ENCODE measurements around the gene ARNT2. TPM values are rescaled to one million over a fixed set of nuclear protein-coding genes. Genes with fewer than 3 reads are reported as not detected.

The ARNT2 gene
- polyA plus RNA-seq, 1 of the 3 experiments (the other 2 are of a cell fraction) = 17.0 TPM

- TF ChIP-seq ELF1 (IDR thresholded peaks at IDR 0.05) = no peak
- no peak for TF ChIP-seq REST (IDR thresholded peaks at IDR 0.05; ENCODE audit: low read depth, low read length)
- TF ChIP-seq, protein P1, sequence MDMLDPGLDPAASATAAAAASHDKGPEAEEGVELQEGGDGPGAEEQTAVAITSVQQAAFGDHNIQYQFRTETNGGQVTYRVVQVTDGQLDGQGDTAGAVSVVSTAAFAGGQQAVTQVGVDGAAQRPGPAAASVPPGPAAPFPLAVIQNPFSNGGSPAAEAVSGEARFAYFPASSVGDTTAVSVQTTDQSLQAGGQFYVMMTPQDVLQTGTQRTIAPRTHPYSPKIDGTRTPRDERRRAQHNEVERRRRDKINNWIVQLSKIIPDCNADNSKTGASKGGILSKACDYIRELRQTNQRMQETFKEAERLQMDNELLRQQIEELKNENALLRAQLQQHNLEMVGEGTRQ (IDR thresholded peaks at IDR 0.05; ENCODE audit: borderline replicate concordance, low read depth, low read length) = no peak
- no peak for TF ChIP-seq JUND (IDR thresholded peaks at IDR 0.05)
- TF ChIP-seq CHD2 (IDR thresholded peaks at IDR 0.05; ENCODE audit: low read length, partially characterized antibody) = no peak
- TF ChIP-seq RAD21 (IDR thresholded peaks at IDR 0.05; ENCODE audit: low read length) = no peak
- no peak for TF ChIP-seq MEF2A (IDR thresholded peaks at IDR 0.05; ENCODE audit: borderline replicate concordance, low read depth)
- TF ChIP-seq RXRA (IDR thresholded peaks at IDR 0.05; ENCODE audit: borderline replicate concordance, low read depth) = no peak
- no peak for TF ChIP-seq NRF1 (IDR thresholded peaks at IDR 0.05; ENCODE audit: low read depth, low read length)
- TF ChIP-seq FOSL2 (IDR thresholded peaks at IDR 0.05; ENCODE audit: borderline replicate concordance, low read depth) = no peak
- no peak for TF ChIP-seq YY1 (IDR thresholded peaks at IDR 0.05; ENCODE audit: low read depth)
- TF ChIP-seq, protein P2, sequence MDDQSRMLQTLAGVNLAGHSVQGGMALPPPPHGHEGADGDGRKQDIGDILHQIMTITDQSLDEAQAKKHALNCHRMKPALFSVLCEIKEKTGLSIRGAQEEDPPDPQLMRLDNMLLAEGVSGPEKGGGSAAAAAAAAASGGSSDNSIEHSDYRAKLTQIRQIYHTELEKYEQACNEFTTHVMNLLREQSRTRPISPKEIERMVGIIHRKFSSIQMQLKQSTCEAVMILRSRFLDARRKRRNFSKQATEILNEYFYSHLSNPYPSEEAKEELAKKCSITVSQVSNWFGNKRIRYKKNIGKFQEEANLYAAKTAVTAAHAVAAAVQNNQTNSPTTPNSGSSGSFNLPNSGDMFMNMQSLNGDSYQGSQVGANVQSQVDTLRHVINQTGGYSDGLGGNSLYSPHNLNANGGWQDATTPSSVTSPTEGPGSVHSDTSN (IDR thresholded peaks at IDR 0.05) = no peak
- no peak for TF ChIP-seq TCF12 (IDR thresholded peaks at IDR 0.05)
- TF ChIP-seq EZH2phosphoT487 (IDR thresholded peaks at IDR 0.05; ENCODE audit: borderline replicate concordance, low read depth) = no peak
- TF ChIP-seq FOXM1 (IDR thresholded peaks at IDR 0.05; ENCODE audit: low read depth) = no peak
- no peak for TF ChIP-seq FOXJ3 (CRISPR knock-in tag; IDR thresholded peaks at IDR 0.05)
- TF ChIP-seq EP300 (IDR thresholded peaks at IDR 0.05; ENCODE audit: borderline replicate concordance in 1 of 2, low read depth in 1 of 2, low read length in 1 of 2) = no peak
- TF ChIP-seq, protein P3, sequence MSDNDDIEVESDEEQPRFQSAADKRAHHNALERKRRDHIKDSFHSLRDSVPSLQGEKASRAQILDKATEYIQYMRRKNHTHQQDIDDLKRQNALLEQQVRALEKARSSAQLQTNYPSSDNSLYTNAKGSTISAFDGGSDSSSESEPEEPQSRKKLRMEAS (IDR thresholded peaks at IDR 0.05; ENCODE audit: low read depth) = no peak
- H3K4me3 ChIP-seq (ENCODE audit: low read depth in 2 of 2, low read length in 1 of 2) = no peak overlapping the region
- H3K27ac ChIP-seq (ENCODE audit: low read depth in 2 of 2, low read length in 1 of 2) = no peak overlapping the region
- H4K20me1 ChIP-seq (ENCODE audit: insufficient read depth) = no peaks in the 10 kb centered on the region
- no peaks in the 10 kb centered on the region for H3K36me3 ChIP-seq (replicated peaks in 1 of 2; ENCODE audit: control insufficient read depth in 1 of 2, insufficient read depth in 2 of 2, low read length in 1 of 2)
- no peaks in the 10 kb centered on the region for H3K9me2 ChIP-seq
- H3K79me2 ChIP-seq (ENCODE audit: insufficient read depth) = no peaks in the 10 kb centered on the region
- no peaks in the 10 kb centered on the region for H3K27me3 ChIP-seq (ENCODE audit: insufficient read depth)
- H3F3A ChIP-seq (replicated peaks; ENCODE audit: insufficient read depth) = no peaks in the 10 kb centered on the region
- no peak overlapping the region for H2AFZ ChIP-seq (ENCODE audit: low read depth)
- ChIA-PET POLR2A (no interaction called here), CTCF (interaction anchor here (0.6 to 0.9 kb wide), 4 partner anchors 19 to 1205 kb away, joined by 3 read pairs; no protein-coding TSS in a partner anchor)
- H3K4me2 ChIP-seq = no peak overlapping the region
- H3K9me3 ChIP-seq = no peaks in the 10 kb centered on the region
- H3K4me1 ChIP-seq (ENCODE audit: control insufficient read depth in 1 of 2, insufficient read depth in 2 of 2, low read depth in 1 of 2, low read length in 1 of 2) = peaks cover 0 to 2% of the 10 kb centered on the region in 2 experiments; a peak in 2 of 4 replicates
- no peak for DNase-seq
- H3K9ac ChIP-seq = no peak overlapping the region
- 72% methylated on average over 1 of the region's 1 CpG for whole genome bisulfite sequencing (ENCODE audit: low lambda C conversion rate)
These were observed 18.0 kb upstream of the ARNT2 start for GRCh38 chr15:80386151-80386550.
